ENCODE measurements around the gene GGA1. TPM values are rescaled to one million over a fixed set of nuclear protein-coding genes. Genes with fewer than 3 reads are reported as not detected.

GGA1 gene
- total and polyA plus RNA-seq, 9 of the 15 experiments (the other 6 are each of a cell fraction or from before 2014, with no cell fraction given), result 1.5 to 69.5 (median 31.6) TPM

DNA sequence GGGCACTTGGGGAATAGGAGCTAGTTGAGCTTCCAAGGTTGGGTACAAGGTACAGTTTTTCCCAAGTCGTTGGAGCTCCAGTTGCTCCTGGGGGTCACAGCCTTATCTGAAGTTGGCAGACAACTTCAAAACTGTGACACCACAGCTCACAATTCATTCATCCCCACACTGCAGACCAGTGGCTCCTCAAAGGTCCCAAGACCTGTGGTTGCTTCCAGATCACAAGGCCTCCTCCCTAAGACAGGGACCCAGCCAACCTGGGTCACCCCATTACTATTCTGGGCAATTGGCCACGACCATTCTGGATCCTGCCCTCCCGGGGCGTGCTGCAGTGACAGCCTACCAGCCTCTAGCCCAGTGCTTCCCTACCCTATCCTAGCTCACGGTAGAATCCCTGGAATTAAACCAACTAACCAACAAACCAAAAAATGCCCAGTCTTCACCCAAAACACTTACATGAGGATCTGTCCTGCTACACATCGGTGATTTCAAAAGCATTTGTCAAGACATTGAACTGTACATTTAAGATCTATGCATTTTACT is 49.0 kb downstream of the GGA1 start (continued):
- TF ChIP-seq NCOA1 (IDR thresholded peaks at IDR 0.05; ENCODE audit: low read depth) (no peak), NCOA2 (IDR thresholded peaks at IDR 0.05; ENCODE audit: partially characterized antibody in 2 of 2) (no peak), ARHGAP35 (IDR thresholded peaks at IDR 0.05; ENCODE audit: partially characterized antibody) (no peak), SRF (CRISPR knock-in tag; IDR thresholded peaks at IDR 0.05) (no peak), PML (IDR thresholded peaks at IDR 0.05; ENCODE audit: low read length) (peak; percentile 84), JUND (IDR thresholded peaks at IDR 0.05; ENCODE audit: borderline replicate concordance, low read depth, low read length) (no peak), JUND (tag; IDR thresholded peaks at IDR 0.05; ENCODE audit: borderline replicate concordance, low read depth, low read length) (no peak), FOXJ3 (CRISPR knock-in tag; IDR thresholded peaks at IDR 0.05) (no peak), RBM15 (IDR thresholded peaks at IDR 0.05; ENCODE audit: insufficient read depth, low read length) (no peak), ZNF347 (CRISPR knock-in tag; IDR thresholded peaks at IDR 0.05; ENCODE audit: low read depth) (no peak), ZBTB8A (IDR thresholded peaks at IDR 0.05; ENCODE audit: partially characterized antibody) (no peak), FOXA1 (IDR thresholded peaks at IDR 0.05; ENCODE audit: borderline replicate concordance) (no peak), GABPB2 (CRISPR knock-in tag; conservative IDR thresholded peaks at IDR 0.05) (no peak), KDM5B (IDR thresholded peaks at IDR 0.05; ENCODE audit: insufficient replicate concordance, low read depth, low read length) (peak; percentile 42), MED1 (CRISPR knock-in tag; IDR thresholded peaks at IDR 0.05; ENCODE audit: borderline replicate concordance) (no peak), MCM7 (IDR thresholded peaks at IDR 0.05) (no peak), PURB (CRISPR knock-in tag; IDR thresholded peaks at IDR 0.05; ENCODE audit: low read depth) (no peak), ZBTB7A (IDR thresholded peaks at IDR 0.05; ENCODE audit: borderline replicate concordance, control insufficient read depth, low read depth, low read length) (no peak), CCAR2 (IDR thresholded peaks at IDR 0.05; ENCODE audit: low read depth, low read length) (no peak), SRSF1 (IDR thresholded peaks at IDR 0.05; ENCODE audit: low read depth, low read length) (no peak)
- TF ChIP-seq, protein P1, sequence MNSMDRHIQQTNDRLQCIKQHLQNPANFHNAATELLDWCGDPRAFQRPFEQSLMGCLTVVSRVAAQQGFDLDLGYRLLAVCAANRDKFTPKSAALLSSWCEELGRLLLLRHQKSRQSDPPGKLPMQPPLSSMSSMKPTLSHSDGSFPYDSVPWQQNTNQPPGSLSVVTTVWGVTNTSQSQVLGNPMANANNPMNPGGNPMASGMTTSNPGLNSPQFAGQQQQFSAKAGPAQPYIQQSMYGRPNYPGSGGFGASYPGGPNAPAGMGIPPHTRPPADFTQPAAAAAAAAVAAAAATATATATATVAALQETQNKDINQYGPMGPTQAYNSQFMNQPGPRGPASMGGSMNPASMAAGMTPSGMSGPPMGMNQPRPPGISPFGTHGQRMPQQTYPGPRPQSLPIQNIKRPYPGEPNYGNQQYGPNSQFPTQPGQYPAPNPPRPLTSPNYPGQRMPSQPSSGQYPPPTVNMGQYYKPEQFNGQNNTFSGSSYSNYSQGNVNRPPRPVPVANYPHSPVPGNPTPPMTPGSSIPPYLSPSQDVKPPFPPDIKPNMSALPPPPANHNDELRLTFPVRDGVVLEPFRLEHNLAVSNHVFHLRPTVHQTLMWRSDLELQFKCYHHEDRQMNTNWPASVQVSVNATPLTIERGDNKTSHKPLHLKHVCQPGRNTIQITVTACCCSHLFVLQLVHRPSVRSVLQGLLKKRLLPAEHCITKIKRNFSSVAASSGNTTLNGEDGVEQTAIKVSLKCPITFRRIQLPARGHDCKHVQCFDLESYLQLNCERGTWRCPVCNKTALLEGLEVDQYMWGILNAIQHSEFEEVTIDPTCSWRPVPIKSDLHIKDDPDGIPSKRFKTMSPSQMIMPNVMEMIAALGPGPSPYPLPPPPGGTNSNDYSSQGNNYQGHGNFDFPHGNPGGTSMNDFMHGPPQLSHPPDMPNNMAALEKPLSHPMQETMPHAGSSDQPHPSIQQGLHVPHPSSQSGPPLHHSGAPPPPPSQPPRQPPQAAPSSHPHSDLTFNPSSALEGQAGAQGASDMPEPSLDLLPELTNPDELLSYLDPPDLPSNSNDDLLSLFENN (IDR thresholded peaks at IDR 0.05; ENCODE audit: low read depth in 2 of 2, low read length in 2 of 2), result peak in 1 of 2 experiments; percentile 50; a peak in 1 of 4 replicates
- TF ChIP-seq, protein P2, sequence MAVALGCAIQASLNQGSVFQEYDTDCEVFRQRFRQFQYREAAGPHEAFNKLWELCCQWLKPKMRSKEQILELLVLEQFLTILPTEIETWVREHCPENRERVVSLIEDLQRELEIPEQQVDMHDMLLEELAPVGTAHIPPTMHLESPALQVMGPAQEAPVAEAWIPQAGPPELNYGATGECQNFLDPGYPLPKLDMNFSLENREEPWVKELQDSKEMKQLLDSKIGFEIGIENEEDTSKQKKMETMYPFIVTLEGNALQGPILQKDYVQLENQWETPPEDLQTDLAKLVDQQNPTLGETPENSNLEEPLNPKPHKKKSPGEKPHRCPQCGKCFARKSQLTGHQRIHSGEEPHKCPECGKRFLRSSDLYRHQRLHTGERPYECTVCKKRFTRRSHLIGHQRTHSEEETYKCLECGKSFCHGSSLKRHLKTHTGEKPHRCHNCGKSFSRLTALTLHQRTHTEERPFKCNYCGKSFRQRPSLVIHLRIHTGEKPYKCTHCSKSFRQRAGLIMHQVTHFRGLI (CRISPR knock-in tag; IDR thresholded peaks at IDR 0.05), result no peak
- TF ChIP-seq, protein P3, sequence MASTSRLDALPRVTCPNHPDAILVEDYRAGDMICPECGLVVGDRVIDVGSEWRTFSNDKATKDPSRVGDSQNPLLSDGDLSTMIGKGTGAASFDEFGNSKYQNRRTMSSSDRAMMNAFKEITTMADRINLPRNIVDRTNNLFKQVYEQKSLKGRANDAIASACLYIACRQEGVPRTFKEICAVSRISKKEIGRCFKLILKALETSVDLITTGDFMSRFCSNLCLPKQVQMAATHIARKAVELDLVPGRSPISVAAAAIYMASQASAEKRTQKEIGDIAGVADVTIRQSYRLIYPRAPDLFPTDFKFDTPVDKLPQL (IDR thresholded peaks at IDR 0.05; ENCODE audit: extremely low read depth, insufficient read length), result peak; percentile 63
- TF ChIP-seq, protein P4, sequence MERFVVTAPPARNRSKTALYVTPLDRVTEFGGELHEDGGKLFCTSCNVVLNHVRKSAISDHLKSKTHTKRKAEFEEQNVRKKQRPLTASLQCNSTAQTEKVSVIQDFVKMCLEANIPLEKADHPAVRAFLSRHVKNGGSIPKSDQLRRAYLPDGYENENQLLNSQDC (CRISPR knock-in tag; IDR thresholded peaks at IDR 0.05), result no peak

Data from K562 (cell line).